Thyroid gland (tissue), 4 donors: ENCODE data around the gene SMG6.

Source experiments
- CTCF ChIP-seq, 6 experiments: fragments of 200-600 bp in 3 of 6; fragments of 450-650 bp in 3 of 6; sonication (generic) in 3 of 6; IDR thresholded peaks; one replicate each; pipeline ENCODE4 v1.5.1; 2016 to 2019; ENCODE audit warnings: antibody characterized with exemption in 6 of 6, mild to moderate bottlenecking in 2 of 6, inconsistent platforms in 1 of 6, moderate library complexity in 1 of 6
- POLR2A ChIP-seq, 2 donors: fragments of 450-650 bp; IDR thresholded peaks; one replicate each; pipeline ENCODE4 v1.6.1; 2017; ENCODE audit warnings: antibody characterized with exemption in 2 of 2, mild to moderate bottlenecking in 2 of 2, moderate library complexity in 1 of 2

- TF ChIP-seq POLR2A (IDR thresholded peaks at IDR 0.05): no peak
- no peak for TF ChIP-seq CTCF (IDR thresholded peaks at IDR 0.05)
Measured at GRCh38 chr17:2274414-2274813, 29.2 kb downstream of the SMG6 start.
